NCI-H345 (cell line): ENCODE measurements around the gene PTPN13.
A peak's percentile ranks its signal among the peaks of the same experiment; 100 is the strongest.

Experiments used
- DNase-seq: peaks from one replicate; lab custom pipeline; 2025; lab: John Stamatoyannopoulos, UW

PTPN13 gene

DNA sequence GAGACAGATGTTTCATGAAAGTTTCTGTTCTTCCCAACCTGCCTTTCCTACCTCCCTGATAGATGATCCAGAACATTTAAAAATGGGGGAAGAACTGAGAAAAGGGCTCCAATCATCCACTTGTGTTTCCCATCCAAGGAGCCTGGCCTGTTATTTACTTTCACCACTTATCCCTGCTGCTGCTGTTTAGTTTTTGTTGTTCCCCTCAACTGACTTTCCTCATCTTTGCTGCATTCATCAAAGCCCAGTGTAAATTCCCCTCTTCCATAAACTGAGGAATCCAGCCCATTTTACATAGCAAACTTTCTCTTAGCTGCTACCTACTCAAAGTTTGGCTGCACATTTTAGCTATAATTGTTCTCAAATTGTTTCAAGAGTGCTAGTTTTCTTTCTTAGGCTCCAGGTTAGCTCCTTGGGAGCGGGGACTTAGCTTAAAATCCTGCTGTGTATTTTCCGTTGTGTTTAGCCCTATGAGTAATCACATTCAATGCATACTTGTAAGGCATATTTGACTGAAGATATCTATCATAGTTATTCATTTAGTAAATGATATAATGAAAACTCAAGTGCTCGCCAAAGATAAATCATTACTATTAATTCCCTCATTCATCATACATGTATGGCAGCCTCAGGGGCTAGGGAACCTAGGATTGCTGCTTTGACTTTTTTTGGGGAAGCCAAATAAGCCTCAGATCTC, 1.4 kb upstream of the PTPN13 start:
- DNase-seq, result no peak

DNA sequence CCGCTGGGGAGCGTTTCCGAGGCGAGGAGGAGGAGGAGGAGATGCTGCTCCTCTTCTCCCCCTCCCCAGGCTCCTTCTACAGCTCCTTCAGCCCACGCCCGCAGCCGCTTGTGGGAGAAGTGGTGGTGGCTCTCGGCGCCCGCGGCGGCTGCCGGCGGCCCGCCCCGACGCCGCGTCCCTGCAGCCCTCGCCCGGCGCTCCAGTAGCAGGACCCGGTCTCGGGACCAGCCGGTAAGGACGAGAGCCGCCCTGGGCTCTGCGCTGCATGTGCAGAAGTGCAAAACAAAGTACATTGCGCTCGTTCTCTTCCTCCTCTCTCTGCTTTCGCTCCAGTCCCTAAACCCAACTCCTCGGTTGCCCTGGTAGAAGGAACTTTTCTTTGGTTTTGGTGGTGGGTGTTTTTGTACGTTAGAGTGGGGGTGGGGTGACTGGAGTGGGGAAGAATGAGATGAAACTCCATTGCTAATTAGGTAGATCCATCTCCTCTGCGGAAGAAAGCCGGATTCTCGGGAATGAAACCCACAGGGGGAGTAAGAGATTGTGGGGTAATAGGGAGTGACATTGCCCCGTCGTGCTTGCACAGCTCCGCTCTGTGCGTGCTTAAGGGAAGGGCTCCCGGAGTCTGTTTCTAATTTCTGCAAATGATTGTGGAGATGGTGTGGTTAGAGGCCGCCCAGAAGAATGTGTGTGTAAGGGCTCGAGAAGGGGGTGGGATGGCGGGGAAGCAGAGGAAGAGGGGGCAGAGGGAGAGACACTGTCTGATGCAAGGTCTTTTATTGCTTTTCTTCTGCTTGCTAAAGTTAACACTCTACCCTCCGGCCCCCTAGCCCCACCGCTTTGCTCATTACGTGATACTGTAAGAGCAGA, 677 bp downstream of the PTPN13 start:
- peak; percentile 25 for DNase-seq

DNA sequence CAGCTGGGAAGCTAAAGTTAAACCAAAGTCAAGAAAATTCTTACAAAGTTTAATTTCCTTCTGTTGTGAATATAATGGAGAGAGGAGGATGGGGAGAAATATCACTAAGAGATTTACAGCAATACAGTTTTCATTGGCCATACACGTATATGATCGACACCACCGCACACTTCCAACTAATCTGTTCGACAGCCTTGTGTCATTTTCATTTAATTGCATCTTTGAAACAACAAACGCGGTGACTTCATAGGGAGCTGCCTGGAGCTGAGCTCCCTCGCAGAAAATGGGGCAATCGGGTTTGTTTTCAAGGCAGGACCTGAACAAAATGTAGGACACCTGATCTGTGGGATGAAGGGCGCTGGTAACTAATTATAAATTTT, 1.3 kb downstream of the PTPN13 start:
- DNase-seq, result no peak

DNA sequence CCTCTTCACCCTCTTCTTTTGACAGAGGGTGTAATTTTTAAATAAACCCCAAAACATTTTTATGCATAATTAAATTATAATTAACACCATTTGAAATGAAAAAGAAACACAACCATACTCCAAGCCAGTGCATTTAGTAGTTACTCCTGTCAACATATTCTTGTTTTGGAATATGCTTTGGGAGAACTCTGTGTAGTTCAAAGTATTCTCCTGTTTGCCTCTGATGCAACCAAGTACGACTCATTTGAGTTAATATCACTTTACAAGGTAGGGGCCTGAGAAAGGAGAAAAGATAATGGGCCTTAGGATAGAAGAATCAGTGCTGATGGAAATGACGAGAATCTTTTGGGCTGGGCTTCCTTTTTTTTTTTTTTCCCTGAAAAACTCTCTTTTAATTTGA, 2.7 kb downstream of the PTPN13 start:
- no peak for DNase-seq

DNA sequence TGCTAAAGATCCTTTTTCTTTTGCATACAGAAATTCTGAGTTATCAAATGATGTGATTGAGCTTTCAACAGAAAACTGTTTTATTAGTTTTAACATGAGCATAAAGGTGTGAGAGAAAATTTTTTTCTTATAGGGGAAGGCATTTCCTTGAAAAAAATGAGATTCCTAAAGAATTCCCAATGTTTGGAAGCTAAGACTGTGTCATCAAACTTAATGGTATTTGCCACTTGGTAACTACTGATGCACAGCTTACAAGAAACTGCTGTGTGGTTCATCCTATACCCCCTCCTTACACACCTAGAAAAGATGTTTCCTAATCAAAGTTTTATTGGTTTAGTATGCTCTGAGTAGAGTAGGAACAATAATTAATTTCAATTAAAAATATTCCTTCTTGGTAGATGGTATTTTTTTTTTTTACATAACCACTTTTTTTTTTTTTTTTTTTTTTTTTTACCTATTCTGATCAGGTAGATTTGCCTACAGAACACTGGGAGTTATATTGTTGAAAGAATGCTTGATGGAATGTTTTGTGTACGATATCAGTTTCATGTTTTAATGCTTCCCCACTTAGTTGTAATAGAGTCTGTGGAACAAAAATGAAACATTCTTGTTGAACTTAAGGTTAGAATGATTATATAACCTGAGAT, 6.0 kb downstream of the PTPN13 start:
- DNase-seq, result no peak

DNA sequence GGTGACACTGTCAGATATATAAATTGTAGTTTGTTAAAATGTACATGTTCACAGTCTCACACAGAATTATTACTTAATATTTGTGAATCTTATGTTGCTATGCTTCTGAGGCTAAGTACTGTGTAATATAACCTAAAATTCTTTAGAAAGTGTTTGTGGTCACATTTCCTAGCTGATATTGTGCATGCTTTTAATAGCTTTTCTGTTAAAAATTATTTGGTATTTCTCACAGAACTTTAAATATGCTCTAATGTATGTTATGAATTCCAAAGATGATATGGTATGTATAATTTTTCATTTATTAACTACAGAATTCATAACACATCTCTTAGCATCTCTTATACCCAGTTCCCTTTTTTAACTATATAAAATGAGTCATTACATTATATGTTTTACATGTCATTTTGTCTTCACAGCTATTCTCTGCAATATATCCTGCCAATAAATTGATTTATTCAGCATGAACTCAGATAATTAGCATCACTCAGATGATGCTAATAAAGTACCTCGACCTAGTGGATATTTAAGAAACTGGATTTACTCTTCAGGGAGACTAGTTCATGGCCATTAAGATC, 9.3 kb downstream of the PTPN13 start:
- no peak for DNase-seq

DNA sequence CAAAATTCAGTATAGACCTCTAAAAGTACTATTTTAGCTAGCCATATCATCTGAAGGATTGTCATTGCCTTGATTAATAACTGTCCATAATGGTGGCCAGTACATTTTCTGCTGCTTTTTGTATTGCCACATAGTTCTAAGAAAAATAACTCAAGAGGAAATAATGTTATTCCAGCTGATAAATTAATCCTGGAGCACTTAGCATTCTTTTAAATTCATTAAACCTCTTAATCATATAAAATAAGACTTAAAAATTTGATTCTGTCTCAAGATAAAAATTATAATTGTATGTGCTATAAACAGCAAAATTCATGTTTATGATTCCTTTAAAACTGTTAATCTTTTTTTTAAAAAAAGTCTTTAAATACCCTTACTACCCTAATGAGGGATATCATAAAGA, 12.7 kb downstream of the PTPN13 start:
- DNase-seq, result no peak

DNA sequence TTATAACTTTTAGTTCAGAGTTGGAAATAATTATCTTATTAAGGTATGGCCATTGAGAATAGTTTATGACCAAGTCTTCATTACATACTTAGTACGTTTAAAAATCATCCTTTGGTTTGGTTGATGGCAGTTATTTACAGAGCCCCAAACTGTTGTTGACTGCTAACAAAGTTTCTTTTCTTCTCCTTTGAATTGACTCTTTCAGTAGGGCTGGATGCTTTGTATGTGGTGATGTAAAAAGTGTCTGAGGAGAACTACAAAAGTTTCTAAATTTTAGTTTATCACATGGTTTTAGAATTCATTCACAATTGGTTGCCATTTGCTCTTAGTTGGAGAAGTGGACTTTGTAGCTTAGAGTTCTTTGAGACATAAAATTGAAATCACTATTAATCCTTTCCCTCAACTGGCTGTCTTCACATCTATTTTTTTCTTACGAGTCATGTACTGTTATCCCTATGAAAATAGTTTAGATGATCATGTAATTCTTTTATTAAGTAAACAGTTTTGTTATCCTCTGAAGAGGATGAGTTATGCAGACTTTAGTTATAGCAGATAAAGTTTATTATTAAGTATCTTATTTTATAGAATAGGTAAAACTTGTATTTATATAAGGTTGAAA, 14.8 kb downstream of the PTPN13 start:
- no peak for DNase-seq

DNA sequence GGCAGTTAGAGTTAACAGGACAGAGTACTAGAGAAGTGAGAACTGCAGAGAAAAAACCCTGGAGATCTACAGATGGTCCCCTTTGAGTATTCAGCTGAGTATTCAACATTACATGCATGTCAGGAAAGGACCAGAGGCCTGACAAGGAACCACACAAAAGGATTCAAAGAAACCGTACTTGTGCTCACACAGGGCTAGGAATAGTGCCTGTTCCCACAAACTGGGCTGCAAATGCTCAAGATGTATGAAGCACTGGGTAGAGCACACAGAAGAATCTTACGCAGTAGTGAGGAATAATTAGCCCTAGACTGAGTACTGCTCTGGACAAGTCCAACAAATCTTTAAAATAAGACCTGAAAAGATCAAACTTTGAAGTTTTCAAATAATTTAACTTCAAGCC, 17.6 kb downstream of the PTPN13 start:
- DNase-seq, result no peak

DNA sequence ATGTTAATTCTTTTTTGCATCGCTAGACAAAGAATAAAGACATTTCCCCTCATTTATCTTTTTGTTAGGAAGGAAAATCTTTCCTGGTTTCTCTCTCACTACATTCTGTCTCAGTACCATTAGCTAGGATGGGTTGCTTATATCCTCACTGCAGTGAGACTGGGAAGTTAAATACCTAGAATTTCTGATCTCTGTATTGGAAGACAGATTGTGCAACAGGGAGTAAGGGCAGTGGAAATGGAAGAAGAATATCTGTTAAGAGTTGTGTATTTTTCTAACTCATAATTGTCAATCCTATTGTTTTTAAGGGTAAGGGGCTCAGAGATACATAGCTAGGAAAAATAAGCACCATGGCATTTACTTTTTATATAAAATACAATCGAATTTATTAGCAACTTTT, 19.6 kb downstream of the PTPN13 start:
- DNase-seq, result no peak

DNA sequence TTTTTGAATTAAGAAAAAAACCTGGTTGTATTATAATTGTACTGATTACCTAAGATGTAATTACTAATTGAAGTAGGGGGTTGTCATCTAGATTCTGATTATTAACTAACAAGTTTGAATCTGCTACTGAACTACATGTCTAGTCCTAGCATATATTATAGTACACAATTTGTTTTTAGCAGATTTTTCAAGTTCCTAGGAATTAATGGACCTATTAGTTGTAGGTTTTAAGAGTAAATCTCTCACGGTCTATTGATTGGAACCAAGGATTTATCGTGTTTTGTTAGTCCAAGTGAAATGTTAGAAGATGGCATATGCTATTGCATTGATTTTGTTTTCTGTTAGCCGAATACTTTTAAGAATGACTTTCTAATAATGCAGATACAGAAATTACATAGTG, 20.8 kb downstream of the PTPN13 start:
- no peak for DNase-seq

DNA sequence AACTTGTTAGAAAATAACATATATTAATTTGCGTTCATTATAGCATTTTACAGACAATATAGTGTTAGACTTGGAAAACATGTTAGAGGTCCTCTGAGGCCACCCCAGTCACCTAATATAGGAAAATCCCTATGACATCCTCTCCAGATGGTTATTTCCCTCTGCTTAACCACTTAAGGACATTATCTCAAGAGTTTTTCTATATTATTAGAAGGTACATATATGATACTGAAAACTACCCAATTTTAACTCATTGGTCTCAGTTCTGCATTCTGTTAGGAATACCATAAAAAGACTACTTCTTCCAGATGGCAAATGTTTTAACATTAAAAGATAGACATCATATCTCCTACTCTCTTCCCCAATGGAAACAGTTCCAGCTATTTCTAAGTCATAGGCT, 21.4 kb downstream of the PTPN13 start:
- no peak for DNase-seq

DNA sequence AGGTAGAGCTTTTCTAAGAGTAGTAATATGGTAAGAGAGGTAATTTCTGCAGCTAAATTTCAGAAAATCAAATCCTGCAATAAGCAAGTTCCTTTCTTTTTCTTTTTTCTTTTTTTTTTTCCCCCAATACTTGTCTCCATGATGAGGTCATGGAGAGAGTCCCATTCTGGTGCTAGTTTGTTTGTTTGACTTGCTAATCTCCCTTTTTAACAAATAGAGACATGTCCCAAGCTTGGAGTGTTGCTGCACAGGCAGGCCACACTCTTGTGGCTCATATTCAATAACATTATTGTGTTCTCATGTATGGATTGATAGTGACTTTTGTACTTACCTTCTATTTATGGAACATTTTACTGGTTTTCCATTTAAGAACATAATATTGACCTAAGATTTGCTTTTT, 25.5 kb downstream of the PTPN13 start:
- no peak for DNase-seq

DNA sequence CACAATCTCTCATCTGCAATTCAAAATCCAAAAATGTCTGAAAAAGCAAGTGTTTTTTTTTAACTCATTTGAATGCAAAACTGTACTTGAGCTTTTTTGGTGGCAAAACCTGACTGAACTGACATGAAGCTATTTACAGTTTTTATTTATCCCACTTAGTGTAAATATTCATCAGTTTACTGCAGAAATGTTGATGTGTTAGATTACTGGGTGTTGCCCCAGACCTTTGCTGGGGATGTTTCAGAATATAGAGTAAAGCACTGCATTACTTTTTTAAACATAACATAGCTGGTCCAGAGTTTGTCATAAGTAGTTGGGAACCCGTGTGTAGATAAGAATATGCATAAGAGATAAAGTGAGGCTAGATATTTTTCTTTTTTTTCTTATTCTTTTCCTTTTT, 27.3 kb downstream of the PTPN13 start:
- no peak for DNase-seq

DNA sequence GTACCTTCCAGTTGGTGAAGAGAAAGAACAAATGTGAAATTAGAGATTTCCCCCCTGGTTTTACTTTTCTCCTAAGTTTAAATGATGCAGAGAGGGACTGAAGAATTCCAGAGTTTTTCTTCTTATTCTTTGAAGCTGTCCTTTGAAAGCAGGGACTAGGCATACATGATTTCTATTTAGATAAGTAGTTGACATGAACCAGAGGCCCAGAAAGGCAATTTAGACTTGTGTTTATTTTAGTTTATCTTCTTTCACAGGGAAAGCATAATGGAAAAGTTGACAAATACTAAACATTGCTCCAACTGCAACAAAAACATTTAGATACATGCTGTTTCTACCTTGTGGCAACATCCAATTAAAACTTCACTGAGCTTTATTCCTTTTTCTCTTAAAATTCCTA, 32.0 kb downstream of the PTPN13 start:
- no peak for DNase-seq

DNA sequence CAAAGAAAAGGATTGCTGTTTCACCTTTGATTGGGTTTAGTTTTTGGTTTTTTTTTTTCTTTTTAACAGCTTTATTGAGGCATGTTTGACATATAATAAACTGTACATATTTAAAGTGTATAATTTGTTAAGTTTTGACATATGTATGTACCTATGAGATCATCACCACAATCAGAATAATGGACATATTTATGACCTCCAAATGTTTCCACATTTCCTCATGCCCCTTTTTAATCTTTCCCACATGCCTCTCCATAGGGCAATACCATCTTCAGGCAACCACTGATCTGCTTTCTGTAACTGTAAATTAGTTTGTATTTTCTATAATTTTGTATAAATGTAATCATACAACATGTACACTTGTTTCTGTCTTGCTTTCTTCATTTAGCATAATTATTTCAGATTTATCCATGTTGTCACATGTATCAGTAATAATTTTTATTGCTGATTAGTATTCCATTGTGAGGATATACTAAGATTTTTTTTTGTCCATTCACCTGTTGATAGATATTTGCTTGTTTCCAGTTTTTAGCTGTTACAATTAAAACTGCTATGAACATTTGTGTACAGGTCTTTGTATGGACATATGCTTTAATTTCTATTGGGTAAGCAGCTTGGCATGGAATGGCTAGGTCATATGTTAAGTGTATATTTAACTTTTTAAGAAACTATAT, 33.5 kb downstream of the PTPN13 start:
- DNase-seq, result no peak

DNA sequence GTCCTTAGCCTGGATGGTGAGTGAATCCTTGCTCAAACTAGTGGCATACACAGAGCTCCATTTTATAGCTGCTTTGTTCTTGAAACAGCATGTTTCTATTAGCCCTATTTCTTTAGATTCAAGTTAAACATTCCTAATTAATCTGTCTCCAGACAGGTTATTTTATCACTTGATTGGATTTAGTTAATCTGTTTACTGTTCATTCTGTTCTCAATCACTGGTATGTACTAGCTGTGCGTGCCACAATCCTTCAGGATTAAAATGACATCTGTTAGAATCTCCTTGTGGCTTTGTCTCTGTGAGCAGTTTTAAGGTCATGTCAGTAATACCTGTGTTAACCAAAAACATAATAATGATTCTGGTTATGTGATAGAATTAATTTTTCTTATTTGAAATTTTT, 36.5 kb downstream of the PTPN13 start:
- DNase-seq, result no peak

DNA sequence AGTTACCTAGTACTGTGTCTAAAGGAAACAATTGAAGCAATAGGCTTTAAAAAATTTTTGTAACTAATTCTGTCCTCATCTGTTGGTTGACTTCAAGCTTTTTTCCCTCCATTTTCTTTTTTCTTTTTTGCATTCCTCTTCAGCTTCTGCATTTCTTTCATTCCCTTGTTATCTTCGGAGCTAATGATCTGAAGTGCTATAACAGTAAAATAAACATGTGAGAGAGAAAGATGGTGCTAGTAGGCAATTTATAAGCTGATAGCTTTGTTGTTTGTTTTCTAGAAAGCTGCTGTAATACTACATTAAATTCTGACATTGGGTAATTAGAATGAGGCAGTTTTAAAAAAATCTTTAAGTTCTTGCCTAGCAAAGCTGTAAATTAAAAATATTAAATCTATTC, 37.1 kb downstream of the PTPN13 start:
- no peak for DNase-seq

DNA sequence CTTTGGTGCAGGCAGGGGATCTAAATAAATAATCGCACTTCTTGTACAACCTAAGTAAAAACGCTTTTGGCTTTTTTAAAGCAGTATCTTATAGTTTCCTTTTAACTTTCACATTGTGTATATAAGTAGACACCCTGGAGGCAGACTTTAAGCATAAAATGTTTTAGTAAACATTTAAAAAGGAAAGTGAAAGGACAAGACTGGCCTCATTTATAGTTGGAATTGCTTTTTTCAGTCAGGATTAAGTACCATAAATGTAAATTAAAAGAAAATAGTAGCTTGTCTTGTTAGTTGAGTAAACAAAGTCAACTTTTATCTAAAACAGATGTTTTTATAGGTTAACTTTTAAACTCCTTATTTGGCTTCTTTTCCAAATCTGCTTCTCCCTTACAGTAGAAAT, 39.7 kb downstream of the PTPN13 start:
- no peak for DNase-seq

DNA sequence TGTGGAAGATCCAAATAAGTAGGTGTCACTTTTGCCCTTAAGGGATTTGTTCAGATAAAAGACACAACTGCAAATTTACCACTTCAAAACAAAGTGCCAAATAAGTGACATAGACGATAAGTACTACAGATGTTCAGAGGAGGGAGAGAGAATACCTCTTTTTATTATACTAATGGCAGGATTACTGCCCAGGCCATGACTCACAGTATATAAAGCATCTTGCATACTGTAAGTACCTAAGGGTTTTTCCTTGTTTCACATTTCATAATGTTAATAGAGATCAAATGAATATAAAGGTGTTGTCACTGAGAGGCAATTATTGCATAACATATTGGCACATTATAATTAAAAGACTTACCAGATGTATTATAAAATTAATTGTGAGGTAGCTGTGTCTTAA, 46.4 kb downstream of the PTPN13 start:
- no peak for DNase-seq

DNA sequence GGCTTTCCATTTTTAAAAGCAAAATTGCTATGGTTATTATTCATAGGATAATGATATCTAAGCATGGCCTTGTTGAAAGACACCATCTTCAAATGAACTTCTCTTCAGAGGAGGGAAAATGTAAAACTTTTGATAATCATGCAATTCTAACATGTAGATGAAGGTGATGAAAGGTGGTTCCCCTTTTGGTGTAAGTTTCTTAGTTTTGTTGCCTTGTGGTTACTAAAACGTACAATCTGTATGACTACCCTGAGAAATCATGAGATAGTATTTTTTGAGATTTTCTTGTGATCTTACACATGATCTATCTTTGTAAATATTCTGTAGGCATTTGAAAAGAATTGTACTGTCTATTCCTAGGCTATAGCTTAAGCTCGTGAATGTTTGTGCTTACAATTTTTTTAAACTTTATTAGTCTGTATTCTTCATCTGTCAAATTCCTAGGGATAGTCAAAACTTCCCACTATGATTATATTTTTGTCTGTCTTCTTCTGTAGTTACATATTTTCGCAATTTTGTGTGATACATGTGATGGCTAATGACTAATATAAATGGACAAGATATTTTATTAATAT, 47.5 kb downstream of the PTPN13 start:
- no peak for DNase-seq

DNA sequence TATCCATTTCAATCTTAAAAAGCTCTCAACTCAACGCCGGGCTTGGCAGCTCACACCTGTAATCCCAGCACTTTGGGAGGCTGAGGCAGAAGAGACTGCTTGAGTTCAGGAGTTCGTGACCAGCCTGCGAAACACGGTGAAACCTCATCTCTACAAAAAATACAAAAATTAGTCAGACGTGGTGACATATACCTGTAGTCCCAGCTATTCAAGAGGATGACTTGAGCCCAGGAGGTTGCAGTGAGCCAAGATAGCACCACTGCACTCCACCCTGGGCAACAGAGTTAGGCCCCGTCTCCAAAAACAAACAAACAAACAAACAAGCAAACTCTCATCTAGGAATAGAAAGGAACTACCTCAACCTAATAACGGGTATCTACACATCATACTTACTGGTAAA, 50.8 kb downstream of the PTPN13 start:
- no peak for DNase-seq
